Astrocyte of the hippocampus (primary cell): ENCODE measurements around the gene TEDC1.

Experiments
- DNase-seq: peaks from one replicate; pipeline ENCODE4 v3.0.0; 2011; ENCODE audit warnings: low read depth, low spot score

Gene TEDC1

GRCh38 chr14:105495990-105496830 lies 5.2 kb downstream of the TEDC1 start:
- no peak for DNase-seq

DNA sequence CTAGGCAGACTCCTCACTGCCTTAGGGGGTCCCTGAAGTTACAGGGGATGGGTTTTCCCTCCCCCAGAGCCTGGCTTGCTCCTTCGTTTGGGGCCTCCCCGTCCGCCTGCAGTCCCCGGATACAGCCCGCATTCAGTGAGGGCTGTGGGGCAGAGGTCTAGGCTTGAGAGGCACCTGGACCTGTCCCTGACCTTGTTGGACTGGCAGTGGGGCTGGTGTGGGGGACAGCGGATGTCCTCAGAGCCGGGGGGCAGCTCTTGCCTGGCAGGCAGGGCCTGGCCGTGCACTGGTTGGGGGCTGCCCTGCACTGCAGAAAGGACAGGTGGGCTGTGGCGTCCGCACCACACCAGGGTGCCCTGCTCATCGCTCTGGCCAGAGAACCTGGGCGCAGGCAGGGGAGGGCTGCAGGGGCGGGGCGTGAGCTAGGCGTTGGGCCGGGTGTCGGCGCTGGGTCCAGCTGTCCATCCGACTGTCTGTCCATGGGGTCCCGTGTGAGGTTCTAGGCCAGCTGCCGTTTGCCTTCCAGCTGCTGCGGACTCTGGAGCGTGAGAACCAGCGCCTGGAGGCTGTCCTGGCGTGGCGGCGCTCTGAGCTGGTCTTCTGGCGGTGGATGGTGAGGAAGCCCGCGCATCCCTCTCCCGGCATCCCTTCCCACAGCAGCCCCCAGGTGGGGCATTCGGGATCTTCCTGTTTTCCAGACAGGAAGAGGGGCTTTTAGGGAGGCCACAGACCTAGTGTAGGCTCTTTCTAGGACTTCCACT lies 6.0 kb downstream of the TEDC1 start:
- DNase-seq, result no peak

DNA sequence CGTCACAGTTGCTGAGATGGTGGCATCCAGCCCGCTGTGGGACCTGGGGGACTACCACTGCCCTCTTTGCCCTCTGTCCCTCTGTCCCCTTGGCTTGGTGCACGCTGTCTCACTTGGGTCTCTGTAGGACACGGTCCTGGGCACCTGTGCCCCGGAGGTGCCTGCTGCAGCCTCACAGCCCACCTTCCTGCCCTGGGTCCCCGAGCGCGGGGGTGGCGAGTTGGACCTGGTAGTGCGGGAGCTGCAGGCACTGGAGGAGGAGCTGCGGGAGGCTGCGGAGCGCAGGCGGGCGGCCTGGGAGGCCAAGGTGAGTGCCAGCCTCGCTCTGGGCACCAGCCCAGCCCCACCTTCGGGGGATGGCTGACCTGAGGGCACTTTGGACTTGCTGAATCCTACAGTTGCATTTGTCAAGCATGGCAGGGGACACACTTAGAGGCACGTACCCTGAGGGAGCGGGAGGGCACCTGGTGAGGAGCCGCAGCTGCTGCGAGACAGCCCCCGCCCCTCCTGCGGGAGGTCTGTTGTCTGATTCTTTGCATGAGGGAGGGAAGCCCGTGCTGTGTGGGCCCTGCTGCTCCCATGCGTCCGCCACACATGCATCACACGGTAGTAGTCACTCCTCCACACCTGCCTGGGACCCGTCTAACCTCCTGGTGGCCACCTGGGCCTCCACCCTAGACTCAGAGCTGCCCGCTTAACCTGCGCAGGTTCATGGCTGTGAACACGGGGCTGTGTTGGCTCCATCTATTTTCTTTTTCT lies 6.8 kb downstream of the TEDC1 start:
- no peak for DNase-seq

DNA sequence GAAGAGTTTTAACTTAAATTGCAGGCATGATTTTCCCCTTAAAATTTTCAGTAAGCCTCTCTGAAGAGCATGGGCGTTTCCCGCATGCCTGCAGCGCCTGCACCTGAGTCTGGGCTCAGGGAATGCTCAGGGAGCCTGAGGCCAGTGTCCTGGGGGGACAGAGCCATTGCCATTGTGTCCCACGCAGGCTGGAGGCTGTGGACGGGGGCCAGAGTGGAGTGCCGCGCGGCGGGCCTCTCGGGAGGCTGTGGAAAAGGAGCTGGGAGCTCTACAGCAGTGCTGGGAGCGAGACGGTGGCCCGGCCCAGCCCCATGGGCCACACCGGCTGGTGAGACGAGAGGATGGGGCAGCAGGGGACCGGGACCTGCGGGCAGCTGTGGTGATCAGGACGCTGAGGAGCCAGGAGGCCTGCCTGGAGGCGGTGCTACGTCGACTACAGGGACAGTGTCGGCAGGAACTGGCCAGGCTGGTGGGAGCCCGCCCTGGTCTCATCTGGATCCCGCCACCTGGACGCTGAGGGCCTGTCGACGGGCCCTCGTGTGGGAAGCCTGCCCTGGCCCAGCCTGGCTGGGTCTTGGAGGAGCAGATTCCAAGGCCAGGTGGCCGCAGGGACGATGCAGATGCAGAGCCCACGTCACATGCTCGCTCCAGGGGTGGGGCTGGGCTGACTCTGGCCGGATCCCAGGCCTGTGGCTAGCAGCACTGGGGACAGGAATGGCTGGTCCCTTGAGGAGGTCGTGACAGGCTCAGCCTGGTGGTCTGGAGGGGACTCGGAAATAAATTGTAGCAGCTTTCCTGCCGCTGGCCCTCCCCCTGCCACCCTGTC lies 7.6 kb downstream of the TEDC1 start:
- no peak for DNase-seq

GRCh38 chr14:105499256-105500035 lies 8.4 kb downstream of the TEDC1 start:
- no peak for DNase-seq

GRCh38 chr14:105500036-105500725 lies 9.1 kb downstream of the TEDC1 start:
- no peak for DNase-seq

DNA sequence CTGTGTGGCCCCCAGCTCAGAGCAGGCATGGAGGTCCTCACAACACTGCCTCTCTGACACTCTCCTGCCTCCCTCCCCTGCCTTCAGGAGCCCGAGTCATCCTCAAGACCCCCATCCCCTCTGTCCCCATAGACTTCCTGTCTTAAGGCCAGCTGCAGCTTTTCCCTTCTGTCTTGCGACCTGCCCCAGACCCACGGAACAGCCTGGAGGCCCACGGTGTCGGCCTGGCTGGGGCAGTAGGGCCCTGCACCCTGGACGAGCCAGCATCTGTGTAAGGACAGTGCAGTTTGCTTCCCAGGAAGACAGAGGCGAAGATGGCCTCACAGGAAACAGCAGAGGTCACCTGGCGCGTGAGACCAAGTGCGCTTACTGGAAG lies 9.7 kb downstream of the TEDC1 start:
- no peak for DNase-seq

- DNase-seq, result no peak
Measured at GRCh38 chr14:105501504-105502291, 10.7 kb downstream of the TEDC1 start.

DNA sequence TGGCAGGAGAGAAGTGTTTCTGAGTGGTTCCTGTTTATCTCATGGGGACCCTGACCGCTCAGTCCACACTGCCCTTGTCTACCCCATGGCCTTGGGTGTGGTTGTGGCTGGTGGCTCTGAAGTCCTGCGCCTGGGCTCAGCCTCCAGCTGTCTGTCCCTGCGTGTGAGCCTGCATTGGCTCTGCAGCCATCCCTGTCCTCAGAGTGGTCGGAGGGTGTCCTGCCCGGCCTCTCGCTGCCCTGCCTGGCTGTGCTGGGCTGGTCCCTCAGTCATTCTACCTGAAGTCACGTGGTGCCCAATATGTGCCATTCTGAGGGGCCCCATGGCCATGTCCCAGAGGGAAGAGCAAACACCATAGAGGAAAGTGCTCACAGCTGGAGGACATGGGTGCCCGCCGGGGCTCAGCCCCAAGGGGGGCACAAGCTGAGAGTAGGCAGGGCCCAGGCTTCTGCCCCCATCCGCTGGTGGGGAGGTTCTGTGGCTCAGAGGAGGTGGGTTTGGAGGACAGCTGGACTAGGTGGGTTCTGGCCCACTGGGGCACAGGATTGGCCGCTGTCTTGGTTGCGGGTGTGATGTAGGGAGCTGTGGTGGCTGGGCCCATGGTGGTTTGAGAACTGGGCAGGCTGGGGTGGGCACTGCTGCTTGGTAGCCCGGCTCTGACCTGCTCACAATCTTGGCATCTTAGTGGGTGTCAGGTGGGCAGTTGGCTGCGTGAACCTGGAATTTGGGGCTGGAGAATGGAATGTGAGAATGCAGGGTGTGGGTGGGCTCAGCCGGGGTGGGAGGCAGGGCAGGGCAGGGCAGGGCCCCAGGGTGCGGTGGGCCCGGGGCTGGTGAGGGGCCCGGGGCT lies 11.6 kb downstream of the TEDC1 start:
- DNase-seq, result no peak

- no peak for DNase-seq
Measured at GRCh38 chr14:105503296-105503640, 12.2 kb downstream of the TEDC1 start.

- no peak for DNase-seq
Measured at GRCh38 chr14:105503935-105504692, 13.1 kb downstream of the TEDC1 start.

DNA sequence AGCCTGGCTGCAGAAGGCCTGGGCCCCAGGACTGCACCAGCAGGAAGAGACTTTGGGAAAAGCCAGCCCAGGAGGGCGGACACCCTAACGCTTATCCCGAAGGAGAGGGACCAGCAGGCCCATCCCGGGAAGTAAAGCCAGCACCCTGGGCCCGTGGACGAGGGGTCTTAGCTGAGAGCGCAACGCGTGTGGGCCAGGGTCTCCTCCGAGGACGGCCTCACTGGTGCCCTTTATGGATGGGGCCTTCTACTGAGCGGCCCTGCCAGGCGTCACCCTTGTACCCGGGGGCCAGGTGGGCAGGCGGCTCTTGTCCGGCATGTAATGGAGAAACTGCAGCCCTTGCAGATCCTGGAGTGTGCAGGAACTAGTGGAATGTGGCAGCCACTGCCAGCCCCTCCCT lies 14.1 kb downstream of the TEDC1 start:
- DNase-seq, result no peak

DNA sequence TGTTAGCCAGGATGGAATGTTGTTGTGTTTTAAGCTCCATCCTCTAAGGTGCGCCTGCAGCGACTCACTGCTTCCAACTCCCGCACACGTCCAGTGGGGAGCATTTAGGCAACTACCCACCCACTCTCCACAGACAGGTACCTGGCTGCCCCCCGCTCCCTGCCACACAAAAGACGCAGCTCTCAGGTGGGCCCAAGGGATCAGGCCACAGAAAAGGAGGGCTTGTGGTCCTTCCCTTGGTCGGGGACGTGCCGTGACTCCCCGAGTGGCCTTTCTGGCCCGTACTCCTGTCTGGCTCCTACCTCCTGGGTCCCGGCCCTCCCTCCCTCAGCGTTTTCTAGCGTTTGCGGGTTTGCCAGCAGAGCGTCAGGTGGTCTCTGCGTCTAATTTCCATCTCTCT lies 16.2 kb downstream of the TEDC1 start:
- DNase-seq, result no peak

DNA sequence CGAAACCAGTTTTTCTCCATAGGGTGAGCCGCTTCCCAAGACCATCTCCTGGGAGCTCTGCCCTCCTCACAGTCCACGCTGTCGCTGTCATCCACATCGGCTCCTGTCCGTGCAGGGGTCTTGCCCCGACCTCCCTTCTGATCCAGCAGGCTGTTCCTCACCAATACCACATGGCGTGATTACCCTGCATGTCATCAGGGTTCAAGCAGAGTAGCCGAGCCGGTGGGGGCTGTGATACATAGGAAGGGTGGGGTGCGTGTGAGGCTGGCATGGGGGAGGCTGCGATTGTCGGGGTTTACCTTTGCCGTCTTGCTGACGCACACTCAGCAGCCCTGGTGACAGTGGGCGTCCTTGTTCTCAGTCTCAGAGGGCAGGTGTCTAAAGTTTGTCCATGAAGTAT lies 17.0 kb downstream of the TEDC1 start:
- DNase-seq, result no peak

GRCh38 chr14:105508601-105509000 lies 17.6 kb downstream of the TEDC1 start:
- DNase-seq, result no peak

DNA sequence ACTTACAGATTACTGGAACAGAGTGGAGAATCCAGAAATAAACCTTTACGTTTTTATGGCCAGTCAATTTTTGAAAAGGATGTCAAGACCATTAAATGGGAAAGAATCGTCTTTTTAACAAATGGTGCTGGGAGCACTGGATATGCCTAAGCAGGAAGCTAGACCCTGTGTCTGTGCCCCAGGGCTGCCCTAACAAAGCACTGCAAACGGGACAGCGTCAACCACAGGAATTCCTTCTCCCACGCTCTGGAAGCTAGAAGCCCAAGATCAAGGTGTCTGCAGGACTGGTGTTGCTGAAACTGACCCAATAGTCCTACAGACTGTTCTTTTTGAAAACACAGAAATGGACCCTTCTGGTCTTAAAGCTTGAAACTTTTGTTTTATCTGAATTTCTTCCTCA lies 26.1 kb downstream of the TEDC1 start:
- no peak for DNase-seq

DNA sequence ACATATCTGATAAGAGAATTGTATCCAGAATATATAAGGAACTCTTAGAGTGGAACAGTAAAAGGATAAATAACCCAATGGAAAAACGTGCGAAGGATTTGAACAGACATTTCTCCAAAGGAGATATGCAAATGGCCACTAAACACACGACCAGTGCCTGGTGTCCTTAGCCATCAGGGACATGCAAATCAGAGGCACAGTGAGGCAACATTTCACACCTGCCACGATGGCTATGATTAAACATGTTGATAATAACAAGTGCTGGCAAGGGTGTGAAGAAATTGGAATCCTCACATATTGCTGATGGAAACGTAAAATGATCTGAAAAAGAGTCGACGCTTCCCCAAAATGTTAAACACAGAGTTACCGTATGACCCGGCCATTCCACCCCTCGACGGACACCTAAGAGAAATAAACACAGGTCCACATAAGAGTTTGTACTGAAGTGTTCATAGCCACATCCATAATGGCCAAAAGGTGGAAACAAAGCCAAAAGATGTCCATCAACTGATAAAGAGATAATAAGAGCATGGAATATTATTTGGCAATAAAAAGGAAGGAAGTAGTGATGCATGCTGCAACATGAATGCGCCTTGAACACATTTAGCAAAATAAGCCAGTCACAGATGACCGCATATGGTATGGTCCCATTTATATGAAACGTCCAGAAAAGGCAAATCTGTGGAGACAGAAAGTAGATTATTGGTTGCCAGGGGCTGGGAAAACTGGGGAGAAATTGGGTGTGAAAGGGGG lies 29.1 kb downstream of the TEDC1 start:
- no peak for DNase-seq
